Tongue (tissue), 2 donors: ENCODE results near the gene SLC16A8. TPM values are rescaled to one million over a fixed set of nuclear protein-coding genes. Genes with fewer than 3 reads are reported as not detected.

Experiments used
- DNase-seq: peaks from one replicate; pipeline ENCODE4 v3.0.0-alpha.2; 2015
- total RNA-seq: library from RNA; depleted of rRNA; stranded (reverse); fragments of >200 nt; gene quantifications from one replicate; pipeline ENCODE4 v1.2.3, GENCODE V29; 2014

SLC16A8 gene
- total RNA-seq, 1 donor from 2014 or later: not detected

DNA sequence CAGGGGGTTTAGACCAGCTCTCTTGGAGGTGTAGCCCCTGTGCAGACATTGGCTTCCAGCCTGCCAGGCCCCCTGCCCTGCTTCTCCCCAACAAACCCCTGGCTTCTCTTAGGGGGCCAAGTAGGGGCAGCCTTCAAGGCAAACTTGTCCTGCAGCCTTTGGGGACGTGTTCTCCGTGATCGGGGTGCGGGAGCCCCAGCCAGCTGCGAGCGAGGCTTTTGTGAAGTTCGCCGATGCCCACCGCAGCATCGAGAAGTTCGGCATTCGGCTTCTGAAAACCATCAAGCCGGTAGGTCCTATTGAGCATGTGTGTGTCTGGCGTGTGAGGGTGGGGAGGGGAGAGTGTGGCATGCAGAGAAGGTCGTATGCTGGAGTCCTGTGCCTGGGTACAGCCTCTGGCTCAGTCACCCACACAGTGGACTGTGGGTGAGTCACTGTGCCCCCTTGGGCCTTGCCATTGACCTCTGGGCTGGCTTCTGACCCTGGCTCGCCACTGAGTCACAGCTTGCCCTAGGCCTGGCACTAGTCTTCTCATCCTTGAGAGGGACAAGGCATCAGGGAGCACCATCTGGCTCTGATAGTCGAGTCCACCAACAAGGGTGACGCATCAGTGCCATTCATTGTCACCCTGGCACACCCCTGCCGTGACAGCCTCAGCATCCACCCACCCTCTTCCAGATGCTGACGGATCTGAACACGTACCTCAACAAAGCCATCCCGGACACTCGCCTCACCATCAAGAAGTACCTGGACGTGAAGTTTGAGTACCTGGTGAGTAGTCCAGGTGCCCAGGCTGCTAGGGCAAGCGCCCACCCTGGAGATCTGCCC is 11.4 kb downstream of the SLC16A8 start:
- no peak for DNase-seq

DNA sequence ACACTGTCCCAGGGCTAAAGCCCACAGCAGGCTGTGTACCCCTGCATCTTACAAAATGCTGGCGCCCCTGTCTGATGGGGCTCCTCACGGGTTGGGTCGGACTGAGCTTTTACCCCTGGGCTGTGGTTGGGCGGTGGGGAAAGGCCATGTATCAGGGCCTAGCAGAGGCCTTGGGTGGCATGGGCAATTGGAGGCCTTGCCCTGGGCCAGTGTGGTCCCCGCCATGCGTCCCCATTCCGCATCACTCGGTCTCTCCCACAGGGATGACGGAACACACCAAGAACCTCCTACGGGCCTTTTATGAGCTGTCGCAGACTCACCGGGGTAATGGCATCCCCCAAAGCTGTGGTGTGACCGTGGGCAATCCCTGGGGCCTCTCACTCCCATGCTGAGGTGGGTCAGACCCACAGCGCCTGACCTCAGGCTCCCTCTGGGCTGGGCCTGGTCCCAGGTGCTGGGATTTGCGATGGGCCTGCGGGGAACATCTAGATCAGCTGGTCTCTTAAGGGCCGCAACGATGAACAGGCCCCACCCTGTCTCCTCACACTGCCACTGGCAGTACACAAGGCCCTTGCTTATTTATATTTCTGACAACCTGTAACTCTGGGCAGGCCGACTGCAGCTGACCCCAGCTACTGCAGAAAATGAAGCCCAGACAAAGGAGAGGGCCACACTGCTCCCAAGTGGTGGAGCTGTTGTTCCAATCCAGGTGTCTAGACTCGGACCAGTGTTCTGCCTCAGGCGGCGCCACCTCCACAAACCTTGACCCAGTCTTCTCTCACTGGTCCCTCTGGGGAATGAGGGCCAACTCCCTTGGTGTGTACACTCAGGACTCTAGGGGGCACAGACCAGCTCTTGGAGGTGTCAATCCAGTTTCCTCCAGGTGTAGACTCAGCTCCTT is 12.3 kb downstream of the SLC16A8 start:
- no peak for DNase-seq

DNA sequence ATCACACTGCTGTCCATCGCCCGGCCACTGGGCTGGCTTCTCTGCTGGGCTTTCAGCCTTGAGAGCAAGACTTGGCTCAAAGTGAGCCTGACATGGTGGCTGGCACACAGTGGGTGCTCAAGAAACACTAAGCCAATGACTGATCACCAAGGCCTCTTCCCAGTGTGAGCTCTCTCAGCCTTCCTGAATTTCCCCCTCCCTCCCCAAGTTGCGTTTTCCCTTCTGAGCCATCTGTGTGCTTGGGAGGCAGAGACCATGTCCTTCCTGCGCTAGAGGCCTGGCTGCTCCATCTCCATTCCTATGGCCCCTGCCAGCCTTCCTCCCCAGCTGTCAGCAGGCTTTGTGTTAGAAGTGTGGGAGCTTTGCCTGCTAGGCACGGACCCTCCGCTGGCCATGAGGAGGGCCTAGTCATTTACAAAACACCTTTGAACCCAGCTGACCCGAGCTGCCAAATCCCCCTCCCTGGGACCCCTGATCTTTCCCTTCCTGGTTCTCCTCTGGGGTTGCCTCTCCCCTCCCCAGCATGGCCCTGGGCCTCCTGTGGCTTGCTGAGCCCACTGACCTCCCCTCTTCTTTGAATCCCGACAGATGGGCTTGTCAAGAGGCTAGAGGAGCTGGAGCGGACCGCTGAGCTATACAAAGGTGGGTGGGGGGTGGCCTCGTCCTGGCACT is 13.6 kb downstream of the SLC16A8 start:
- DNase-seq: peak; percentile 51

DNA sequence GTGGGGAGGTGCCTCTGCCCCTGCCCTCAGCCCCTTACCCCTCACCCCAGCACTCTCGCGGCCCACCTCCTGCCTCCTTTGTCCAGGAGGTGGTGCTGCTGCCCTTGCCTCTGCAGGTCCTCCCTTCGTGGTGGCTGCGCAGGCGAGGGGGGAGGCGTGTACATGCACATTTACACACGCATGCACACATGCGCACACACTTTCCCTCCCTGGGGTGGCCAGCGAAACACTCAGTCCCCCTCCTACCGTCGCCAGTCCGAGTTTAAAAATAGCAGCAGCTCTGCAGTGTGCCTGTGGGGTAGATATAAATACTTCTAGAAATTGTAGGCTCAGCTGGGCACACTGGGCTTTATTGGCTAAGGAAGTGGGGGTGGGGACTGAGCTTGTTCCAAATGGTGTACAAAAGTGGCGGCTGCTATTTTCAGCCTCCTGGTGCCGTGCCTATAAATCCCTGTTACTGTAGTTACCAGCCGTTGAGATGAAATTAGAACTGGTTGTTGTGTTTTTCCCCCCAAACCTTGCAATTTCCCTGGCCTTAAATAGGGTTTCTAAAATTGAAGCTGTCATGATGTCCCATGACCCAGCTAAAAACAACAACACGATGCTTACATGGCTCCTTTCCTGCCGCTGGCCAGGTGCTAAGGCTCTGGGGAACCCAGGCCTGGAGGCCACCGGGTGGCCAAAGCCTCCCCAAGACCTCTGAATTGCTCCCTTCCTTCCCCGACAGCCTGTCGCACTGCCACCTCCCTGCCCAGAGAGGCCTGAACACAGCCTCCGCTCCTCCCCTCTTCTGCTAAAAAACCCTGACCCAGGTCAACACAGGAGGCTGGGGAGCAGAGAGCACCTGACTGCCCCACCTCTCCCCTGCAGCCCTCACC is 14.4 kb downstream of the SLC16A8 start:
- peak; percentile 86 for DNase-seq

DNA sequence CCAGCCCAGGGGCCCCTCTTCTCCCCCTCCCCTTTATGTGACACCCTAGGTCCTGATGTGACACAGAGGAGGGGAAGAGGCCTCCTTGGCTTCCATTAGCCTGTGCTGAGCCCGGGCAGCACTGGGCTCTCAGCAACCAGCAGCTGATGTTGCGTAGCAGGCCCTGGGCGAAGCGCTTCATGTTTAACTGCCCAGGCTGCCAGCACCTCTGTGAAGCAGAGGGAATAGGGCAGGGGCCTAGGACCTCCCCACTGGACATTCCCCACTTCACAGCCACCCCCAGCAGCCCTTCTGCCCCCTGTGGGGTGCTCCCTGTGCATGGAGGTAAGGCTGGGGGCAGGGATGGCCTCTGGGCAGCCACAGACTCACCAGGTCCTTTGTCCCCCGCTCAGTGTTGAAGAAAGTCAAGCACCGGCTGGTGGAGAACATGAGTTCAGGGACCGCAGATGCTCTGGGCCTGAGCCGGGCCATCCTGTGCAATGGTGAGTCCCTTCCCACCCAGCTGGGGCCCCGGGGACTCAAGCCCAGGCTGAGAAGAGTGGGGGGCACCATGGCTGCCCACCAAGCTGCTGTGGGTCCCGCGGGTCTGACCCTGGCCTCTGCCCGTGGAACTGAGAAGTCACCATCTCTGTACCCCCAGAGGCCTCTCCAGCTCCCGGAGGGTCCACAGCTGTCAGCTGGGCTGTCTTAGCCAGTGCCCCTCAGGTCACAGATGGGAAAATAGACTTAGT is 15.2 kb downstream of the SLC16A8 start:
- no peak for DNase-seq

DNA sequence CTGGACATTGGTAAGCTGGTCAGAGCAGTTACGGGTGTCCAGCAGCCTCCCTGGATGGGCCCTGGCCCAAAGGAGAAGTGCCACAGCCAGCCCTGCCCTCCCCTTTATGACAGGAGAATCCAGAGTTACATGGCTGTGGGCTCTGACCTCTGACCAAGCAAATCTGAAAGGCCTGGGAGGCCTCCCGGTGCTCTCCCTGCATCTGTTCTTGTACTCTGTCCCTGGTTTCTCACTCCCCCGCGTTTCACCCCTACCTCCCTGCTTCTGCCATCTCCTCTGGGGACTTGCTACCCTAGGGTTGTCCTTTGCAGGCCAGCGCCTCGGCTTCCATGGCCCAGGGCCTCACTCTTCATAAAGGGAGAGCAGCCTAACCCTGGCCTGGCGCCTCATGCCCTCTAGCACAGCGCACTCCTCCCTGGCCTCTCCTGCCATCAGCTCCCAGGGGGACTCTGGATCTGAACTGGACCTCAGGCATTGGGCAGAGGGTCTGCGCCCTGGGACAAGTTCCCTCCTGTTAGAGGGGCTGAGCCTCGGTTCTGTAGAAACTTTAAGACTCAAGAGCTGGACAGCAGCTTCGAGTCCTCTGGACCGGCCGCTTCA is 16.1 kb downstream of the SLC16A8 start:
- no peak for DNase-seq

DNA sequence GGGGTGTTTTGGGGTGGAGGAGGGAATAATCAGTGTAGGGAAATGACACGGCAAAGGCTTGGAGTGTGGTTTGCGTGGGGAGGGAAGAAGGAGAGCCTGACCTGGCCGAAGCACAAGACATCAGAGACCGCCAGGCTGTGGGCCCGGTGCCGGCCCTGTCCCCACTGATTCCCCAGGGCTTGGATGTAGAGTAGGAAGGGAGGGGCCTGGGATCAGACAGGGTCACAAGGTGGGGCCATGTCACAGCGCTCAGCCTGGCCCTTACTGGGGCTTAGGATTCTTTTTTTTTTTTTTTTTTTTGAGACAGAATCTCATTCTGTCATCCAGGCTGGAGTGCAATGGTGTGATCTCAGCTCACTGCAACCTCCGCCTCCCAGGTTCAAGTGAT is 17.0 kb downstream of the SLC16A8 start:
- DNase-seq: no peak

DNA sequence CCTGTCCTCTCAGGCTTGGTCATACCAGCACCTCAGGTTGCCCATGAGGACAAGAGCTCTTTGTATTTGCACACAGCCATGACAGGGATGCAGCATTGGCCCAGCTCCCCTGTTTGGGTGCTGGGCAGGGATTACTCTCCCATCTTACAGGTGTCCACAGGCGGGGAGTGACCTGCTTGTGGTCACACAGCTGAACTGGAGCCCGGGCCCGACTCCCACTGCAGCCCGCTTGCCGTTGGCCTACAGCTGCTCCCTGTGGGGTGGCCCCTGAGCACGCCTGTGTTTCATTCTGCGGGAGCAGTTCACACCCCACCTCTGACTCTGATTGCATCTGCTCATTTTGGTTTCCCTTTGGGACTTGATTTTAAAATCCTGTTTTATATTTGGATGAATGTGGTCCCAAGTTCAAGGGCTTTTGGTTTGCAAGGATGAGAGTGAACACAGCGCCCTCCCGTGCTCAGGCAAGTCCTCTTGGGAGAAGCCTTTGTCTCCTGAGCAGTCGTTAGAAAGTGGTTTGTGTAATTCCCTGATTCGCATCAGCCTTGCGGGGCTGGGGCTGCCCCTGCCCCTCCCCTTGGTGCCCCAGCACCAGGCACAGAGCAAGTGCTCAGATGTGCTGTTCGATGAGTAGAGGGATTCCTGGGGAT is 17.5 kb downstream of the SLC16A8 start:
- no peak for DNase-seq

DNA sequence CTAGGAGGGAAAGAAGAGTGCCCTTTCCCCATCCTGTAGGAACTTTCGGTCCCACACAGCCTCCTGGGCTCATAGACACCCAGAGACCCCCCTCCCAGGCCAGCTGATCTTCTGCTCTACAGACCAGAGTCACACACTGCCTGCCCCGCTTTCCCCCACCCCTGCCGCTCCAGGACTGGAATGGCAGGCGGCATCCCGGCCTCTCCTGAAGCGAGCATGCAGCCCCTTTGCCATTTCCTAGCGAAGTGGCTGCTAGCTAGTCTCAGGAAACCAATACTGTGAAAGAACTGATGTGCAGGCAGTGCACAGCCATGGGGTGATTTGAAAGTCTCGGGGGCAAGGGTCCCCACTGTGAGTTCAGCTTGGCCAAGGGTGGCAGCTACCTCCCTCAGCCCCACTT is 18.4 kb downstream of the SLC16A8 start:
- DNase-seq: no peak

DNA sequence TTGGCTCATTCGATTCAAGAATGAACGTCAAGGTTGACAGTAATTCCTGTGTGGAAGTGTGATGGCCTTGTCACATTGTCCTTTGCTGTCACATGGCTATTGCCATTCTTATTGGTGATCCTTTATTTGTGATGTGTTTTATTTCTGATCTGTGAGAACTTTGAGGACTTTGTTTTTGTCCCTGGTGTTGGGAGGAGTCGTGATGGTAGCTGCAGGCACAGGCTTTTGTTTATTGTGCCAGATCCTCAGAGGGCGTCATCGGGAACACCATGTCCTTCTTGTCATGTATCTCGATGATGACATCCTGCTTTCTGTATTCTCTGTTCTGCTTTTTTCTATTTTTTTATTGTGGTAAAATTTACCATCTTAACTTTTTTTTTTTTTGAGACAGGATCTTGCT is 21.2 kb downstream of the SLC16A8 start:
- no peak for DNase-seq

DNA sequence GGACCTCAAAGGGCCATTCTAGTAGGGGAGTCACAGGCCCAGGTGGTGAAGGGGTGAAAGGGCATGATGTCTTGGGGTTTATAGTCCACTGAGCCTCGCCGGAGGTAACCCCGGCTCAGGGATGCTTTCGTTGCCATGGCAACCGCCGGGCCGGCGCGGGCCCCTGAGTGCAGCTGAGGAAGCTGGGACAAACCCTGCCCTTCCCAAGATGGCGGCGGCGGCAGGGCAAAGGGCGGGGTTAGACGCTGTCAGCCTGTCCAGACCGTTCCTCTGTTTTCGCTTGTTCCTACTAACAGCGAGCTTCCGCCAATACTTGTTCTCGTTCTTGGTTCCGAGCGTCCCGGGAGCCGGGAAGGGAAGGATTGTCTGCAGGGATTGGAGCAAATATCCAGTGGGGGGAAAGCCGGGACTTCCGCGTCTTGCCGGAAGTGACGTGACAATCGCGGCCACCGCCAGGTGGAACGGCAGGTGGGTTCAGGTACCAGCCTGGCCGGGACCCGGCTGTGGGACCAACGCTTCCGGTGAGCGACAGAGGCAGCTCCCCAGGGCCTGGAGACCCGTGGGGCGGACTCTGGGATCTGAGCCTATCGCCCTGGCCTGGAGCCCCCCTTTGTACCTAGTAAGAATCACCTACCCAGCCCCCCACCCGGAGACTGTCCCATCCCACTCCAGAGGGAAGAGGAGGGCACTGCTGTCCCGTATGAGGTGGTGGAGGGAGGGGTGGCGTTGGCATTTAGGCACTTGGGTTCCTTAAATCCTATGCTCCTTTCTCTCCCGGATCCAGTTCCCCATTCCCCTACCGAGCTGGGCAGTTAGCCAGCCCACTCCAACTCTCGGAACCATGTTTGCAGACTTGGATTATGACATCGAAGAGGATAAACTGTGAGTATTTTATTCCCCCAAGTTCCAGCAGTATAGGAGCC is 26.8 kb downstream of the SLC16A8 start, which contains the start of gene PICK1:
Gene PICK1, plus strand, starts transcription at position 436 of the 923 bp plus-strand sequence. Its CDS starts 406 bp downstream, at position 842.
- peak; percentile 96 for DNase-seq

DNA sequence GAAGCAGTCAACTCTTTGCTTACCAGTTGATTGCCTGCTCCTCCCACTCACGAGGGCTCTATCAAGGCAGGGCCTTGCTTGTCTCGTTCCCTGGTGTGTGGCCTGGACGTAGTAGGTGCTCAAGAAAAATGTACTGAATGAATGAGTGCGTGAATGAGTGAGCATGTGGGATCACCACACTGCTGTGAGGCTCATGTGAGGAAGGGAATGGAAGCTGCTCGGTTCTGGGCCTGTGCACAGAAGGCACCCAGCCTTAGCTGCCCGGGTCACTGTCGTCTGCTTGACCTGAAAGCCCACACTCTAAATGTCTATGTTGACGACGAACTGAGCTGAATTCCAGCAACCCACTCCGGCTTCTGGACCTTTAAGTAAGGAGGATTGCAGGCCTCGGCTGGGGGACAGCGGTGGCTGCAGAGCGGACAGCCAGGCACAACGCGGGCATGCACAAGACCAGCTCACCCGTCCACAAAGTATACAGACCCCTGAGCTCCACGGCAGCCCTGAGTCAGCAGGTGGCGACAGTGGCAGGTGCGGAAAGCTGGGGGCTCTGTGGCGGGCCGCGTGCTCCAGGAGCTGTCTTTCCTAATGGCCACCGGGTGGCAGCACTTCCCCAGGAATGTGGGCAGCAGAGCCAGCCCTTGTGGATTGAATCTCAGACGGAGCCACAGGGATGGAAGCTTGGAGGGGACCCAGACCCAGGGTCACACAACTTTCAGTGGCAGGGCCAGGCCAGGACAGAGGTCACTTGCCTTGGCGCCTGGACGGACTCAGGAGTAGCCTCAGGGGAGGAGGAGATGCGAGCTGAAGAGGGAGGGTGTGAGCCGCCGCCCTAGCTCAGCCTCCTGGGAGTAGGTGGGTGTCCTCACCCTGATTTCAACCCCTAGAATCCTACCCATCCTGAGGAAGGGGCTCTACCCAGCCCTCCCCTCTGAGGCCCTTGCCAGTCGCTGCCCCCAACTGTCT is 31.8 kb downstream of the SLC16A8 start:
- peak; percentile 94 for DNase-seq

DNA sequence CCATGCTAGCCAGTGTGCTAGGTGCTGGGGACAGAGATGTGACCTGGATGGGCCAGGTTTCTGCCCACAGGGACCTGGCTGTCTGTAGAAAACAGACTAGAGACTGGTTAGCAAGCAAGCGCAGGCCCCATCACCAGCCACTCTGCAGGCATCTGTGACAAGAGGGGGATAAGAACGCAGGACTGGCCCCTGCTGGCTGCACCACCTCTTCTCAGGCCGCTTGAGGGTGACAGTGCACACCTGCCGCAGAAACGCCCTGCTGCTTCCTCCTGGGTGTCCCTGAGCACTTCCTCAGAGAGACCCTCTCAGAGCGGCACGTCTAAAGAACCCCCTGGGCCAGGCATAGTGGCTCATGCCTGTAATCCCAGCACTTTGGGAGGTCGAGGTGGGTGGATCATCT is 32.7 kb downstream of the SLC16A8 start:
- no peak for DNase-seq

DNA sequence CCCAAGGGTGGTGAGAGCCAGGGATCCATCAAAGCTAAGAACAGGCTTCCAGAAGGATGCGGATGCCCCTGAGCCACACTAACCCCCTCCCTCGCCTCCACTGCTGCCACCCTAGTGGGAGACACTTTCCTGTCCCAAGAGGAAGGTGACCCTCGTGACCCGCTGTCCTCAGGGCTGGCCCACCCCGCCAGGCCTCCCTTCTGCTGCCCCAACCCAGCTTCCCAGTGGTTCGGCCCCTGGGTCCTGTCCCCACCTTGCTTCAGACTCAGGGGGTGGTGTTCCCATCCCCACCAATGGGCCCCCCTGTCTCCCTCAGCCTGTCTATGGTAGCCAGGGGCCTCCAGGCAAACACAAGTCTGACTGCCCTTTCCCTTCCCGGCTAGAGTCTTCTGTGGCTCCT is 33.3 kb downstream of the SLC16A8 start:
- no peak for DNase-seq

DNA sequence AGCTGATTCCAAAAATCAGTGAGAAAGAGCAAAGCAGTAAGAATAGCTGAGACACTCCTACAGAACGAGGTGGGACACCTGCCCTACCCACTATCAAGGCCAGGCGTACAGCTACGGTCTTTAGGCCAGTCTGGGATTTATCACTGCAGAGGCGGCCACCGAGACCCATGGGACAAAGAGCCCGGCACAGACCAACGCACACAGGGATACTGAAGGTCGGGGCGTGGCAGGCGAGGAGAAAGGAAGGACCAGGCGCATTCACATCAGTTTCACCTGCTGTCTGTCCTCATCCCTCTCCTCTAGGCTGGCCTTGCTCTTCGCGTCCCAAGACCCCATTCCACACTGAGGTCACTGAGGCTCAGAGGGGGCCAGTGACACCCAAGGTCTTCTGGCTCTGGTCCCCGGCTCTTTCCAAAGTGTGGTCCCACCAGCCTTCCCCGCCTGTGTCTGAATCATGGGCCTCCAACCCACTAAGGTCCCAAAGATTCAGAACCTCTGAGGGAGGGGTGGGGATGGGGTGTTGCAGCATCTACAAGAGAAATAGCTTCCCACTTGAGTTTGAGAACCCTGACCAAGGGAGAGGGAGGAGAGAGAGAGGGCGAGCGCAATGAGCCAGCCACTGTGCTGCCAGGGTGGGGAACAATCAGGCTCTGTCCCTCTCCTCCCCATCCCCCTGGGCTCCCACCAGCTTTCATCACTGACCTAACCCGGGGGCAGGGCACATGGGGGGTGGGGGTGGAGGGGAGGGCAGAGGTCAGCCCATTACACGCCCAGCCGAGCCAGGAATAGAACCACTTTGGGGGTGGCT is 34.0 kb downstream of the SLC16A8 start:
- no peak for DNase-seq

DNA sequence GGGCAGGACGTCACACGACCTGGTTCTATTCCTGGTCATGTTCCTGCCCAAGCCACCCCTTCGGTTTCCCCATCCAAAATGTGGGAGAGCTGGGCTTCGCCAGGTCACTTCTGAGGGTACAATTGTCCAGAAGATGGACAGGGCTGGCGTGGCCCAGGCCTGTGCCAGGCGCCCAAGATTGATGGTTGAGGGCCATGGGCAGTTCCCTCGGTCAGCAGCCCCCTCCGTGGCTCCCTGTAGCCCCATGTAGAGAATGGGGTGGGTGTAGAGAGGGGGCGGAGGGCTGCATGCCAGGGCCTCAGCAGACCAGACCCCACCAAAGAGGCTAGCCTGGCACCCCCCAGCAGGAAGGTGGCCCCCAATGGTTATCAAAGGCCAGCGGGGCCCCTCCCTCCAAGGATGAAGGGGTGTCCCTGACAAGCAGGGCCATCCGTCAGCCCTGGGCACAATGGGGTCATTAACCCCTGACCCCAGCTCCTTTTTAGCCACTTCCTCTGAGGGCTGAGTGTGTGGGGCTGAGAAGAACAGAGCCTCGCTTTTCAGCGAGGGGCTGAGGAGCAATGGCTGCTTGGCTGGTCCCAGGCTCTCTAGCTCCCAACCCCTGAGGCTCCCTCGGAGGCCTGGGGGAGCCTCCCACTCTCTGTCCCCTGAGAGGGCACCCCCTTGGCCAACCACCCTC is 37.8 kb downstream of the SLC16A8 start:
- no peak for DNase-seq
